ENCODE data around the gene CHRDL1. TPM values are rescaled to one million over a fixed set of nuclear protein-coding genes. Genes with fewer than 3 reads are reported as not detected.
"Not testable (repeated sequence)": the region's sequence is repeated elsewhere in the genome, so short reads cannot be mapped to it uniquely, and the experiment has no call there.

CHRDL1 gene
- total and polyA plus RNA-seq, 7 experiments from 2014 or later = 0.16 TPM; not detected in 6

GRCh38 chrX:110669572-110669971 lies 126.0 kb downstream of the CHRDL1 start:
- intact Hi-C loops (cut with micrococcal nuclease) = loop anchor here in 1 of 2 donors (5.0 kb wide), 1 partner anchor 217 kb away; no protein-coding TSS in a partner anchor
- ATAC-seq (no peak), DNase-seq (no peak)
- H3K4me3 Mint-ChIP-seq = no peak overlapping the region
- H3K36me3 Mint-ChIP-seq = no peaks in the 10 kb centered on the region
- Histone ChIP-seq H3K27me3 (ENCODE audit: control insufficient read depth in 2 of 2, insufficient read depth in 2 of 2, low read length in 2 of 2) (no peaks in the 10 kb centered on the region), H3K9me3 (ENCODE audit: control insufficient read depth in 2 of 3, low read length in 3 of 3) (no peaks in the 10 kb centered on the region), H3K4me1 (ENCODE audit: control insufficient read depth in 2 of 2, insufficient read depth in 2 of 2, low read length in 2 of 2) (no peaks in the 10 kb centered on the region), H3K27ac (ENCODE audit: low read depth, low read length) (no peak overlapping the region), H3K36me3 (ENCODE audit: control insufficient read depth in 2 of 3, insufficient read depth in 3 of 3, low read length in 3 of 3) (no peaks in the 10 kb centered on the region), H3K4me3 (ENCODE audit: low read length) (no peak overlapping the region)
- H3K27me3 Mint-ChIP-seq = no peaks in the 10 kb centered on the region
- ChIA-PET POLR2A (no interaction called here), CTCF (no interaction called here)
- no peaks in the 10 kb centered on the region for H3K4me1 Mint-ChIP-seq
- peaks cover 0 to 5% (median 0%) of the 10 kb centered on the region in 11 donors for H3K9me3 Mint-ChIP-seq
- H3K27ac Mint-ChIP-seq = no peak overlapping the region

GRCh38 chrX:110667706-110668105 lies 127.9 kb downstream of the CHRDL1 start:
- no peaks in the 10 kb centered on the region for H3K9me3 ChIP-seq (ENCODE audit: control insufficient read depth in 2 of 3, low read length in 3 of 3)
- intact Hi-C loops (cut with micrococcal nuclease) = loop anchor here in 1 of 2 donors (5.0 kb wide), 1 partner anchor 215 kb away; no protein-coding TSS in a partner anchor
- H3K27ac ChIP-seq (ENCODE audit: low read depth, low read length) = no peak overlapping the region
- ATAC-seq (no peak), DNase-seq (no peak)
- Mint-ChIP-seq H3K9me3 (peaks cover 0 to 5% (median 0%) of the 10 kb centered on the region in 11 donors), H3K27me3 (no peaks in the 10 kb centered on the region), H3K27ac (no peak overlapping the region), H3K4me3 (no peak overlapping the region), H3K36me3 (no peaks in the 10 kb centered on the region), H3K4me1 (no peaks in the 10 kb centered on the region)
- H3K4me1 ChIP-seq (ENCODE audit: control insufficient read depth in 2 of 2, insufficient read depth in 2 of 2, low read length in 2 of 2) = no peaks in the 10 kb centered on the region
- ChIA-PET POLR2A (no interaction called here), CTCF (no interaction called here)
- no peaks in the 10 kb centered on the region for H3K36me3 ChIP-seq (ENCODE audit: control insufficient read depth in 2 of 3, insufficient read depth in 3 of 3, low read length in 3 of 3)
- H3K27me3 ChIP-seq (ENCODE audit: control insufficient read depth in 2 of 2, insufficient read depth in 2 of 2, low read length in 2 of 2) = no peaks in the 10 kb centered on the region
- no peak overlapping the region for H3K4me3 ChIP-seq (ENCODE audit: low read length)

- no peak overlapping the region for H3K4me3 Mint-ChIP-seq
- H3K36me3 Mint-ChIP-seq = no peaks in the 10 kb centered on the region
- H3K27me3 ChIP-seq (ENCODE audit: control insufficient read depth in 2 of 2, insufficient read depth in 2 of 2, low read length in 2 of 2) = no peaks in the 10 kb centered on the region
- H3K4me1 ChIP-seq (ENCODE audit: control insufficient read depth in 2 of 2, insufficient read depth in 2 of 2, low read length in 2 of 2) = no peaks in the 10 kb centered on the region
- no peaks in the 10 kb centered on the region for H3K9me3 ChIP-seq (ENCODE audit: control insufficient read depth in 2 of 3, low read length in 3 of 3)
- intact Hi-C loops (cut with micrococcal nuclease) = loop anchor here in 1 of 2 donors (5.0 kb wide), 1 partner anchor 213 kb away; no protein-coding TSS in a partner anchor
- peak in 2 of 9 donors; percentile 6 to 18 for DNase-seq
- ChIA-PET CTCF (no interaction called here), POLR2A (no interaction called here)
- no peak for ATAC-seq
- no peaks in the 10 kb centered on the region for H3K27me3 Mint-ChIP-seq
- no peaks in the 10 kb centered on the region for H3K36me3 ChIP-seq (ENCODE audit: control insufficient read depth in 2 of 3, insufficient read depth in 3 of 3, low read length in 3 of 3)
- no peak overlapping the region for H3K4me3 ChIP-seq (ENCODE audit: low read length)
- no peaks in the 10 kb centered on the region for H3K9me3 Mint-ChIP-seq
- H3K4me1 Mint-ChIP-seq = no peaks in the 10 kb centered on the region
- H3K27ac ChIP-seq (ENCODE audit: low read depth, low read length) = no peak overlapping the region
- H3K27ac Mint-ChIP-seq = no peak overlapping the region
Observed at GRCh38 chrX:110665223-110666002, 130.2 kb downstream of the CHRDL1 start.

- Histone ChIP-seq H3K4me1 (ENCODE audit: control insufficient read depth in 2 of 2, insufficient read depth in 2 of 2, low read length in 2 of 2) (no peaks in the 10 kb centered on the region), H3K4me3 (ENCODE audit: low read length) (no peak overlapping the region), H3K36me3 (ENCODE audit: control insufficient read depth in 2 of 3, insufficient read depth in 3 of 3, low read length in 3 of 3) (no peaks in the 10 kb centered on the region), H3K27me3 (ENCODE audit: control insufficient read depth in 2 of 2, insufficient read depth in 2 of 2, low read length in 2 of 2) (no peaks in the 10 kb centered on the region), H3K27ac (ENCODE audit: low read depth, low read length) (no peak overlapping the region), H3K9me3 (ENCODE audit: control insufficient read depth in 2 of 3, low read length in 3 of 3) (no peaks in the 10 kb centered on the region)
- no peaks in the 10 kb centered on the region for H3K36me3 Mint-ChIP-seq
- ChIA-PET POLR2A (no interaction called here), CTCF (no interaction called here)
- no peak overlapping the region for H3K4me3 Mint-ChIP-seq
- H3K27me3 Mint-ChIP-seq = peaks cover 0 to 6% (median 0%) of the 10 kb centered on the region in 5 donors
- DNase-seq (no peak), ATAC-seq (no peak)
- H3K9me3 Mint-ChIP-seq = peaks cover 0 to 8% (median 0%) of the 10 kb centered on the region in 11 donors
- no peaks in the 10 kb centered on the region for H3K4me1 Mint-ChIP-seq
- no peak overlapping the region for H3K27ac Mint-ChIP-seq
- intact Hi-C loops (cut with micrococcal nuclease) = no loop called here
Observed at GRCh38 chrX:110657073-110657472, 138.5 kb downstream of the CHRDL1 start.

GRCh38 chrX:110654280-110654679 lies 141.3 kb downstream of the CHRDL1 start:
- peaks cover 0 to 13% (median 2%) of the 10 kb centered on the region in 11 donors for H3K9me3 Mint-ChIP-seq
- intact Hi-C loops (cut with micrococcal nuclease); H3K36me3 Mint-ChIP-seq: not testable (repeated sequence)

GRCh38 chrX:110646386-110646785 lies 149.2 kb downstream of the CHRDL1 start:
- intact Hi-C loops (cut with micrococcal nuclease) = no loop called here
- Histone ChIP-seq H3K9me3 (ENCODE audit: control insufficient read depth in 2 of 3, low read length in 3 of 3) (no peaks in the 10 kb centered on the region), H3K4me3 (ENCODE audit: low read length) (no peak overlapping the region), H3K36me3 (ENCODE audit: control insufficient read depth in 2 of 3, insufficient read depth in 3 of 3, low read length in 3 of 3) (no peaks in the 10 kb centered on the region), H3K27ac (ENCODE audit: low read depth, low read length) (no peak overlapping the region), H3K27me3 (ENCODE audit: control insufficient read depth in 2 of 2, insufficient read depth in 2 of 2, low read length in 2 of 2) (no peaks in the 10 kb centered on the region), H3K4me1 (ENCODE audit: control insufficient read depth in 2 of 2, insufficient read depth in 2 of 2, low read length in 2 of 2) (no peaks in the 10 kb centered on the region)
- no peaks in the 10 kb centered on the region for H3K27me3 Mint-ChIP-seq
- no peaks in the 10 kb centered on the region for H3K36me3 Mint-ChIP-seq
- DNase-seq (no peak), ATAC-seq (no peak)
- peaks cover 0 to 6% (median 2%) of the 10 kb centered on the region in 11 donors for H3K9me3 Mint-ChIP-seq
- POLR2A ChIA-PET = no interaction called here
- no peak overlapping the region for H3K4me3 Mint-ChIP-seq
- no peaks in the 10 kb centered on the region for H3K4me1 Mint-ChIP-seq
- CTCF ChIA-PET = no interaction called here
- H3K27ac Mint-ChIP-seq = no peak overlapping the region

More at GRCh38 chrX:110654280-110654679, 141.3 kb downstream of the CHRDL1 start:
- H3K4me3 ChIP-seq (ENCODE audit: low read length); ATAC-seq; H3K27ac Mint-ChIP-seq; H3K27ac ChIP-seq (ENCODE audit: low read depth, low read length); H3K4me3 Mint-ChIP-seq; H3K27me3 ChIP-seq (ENCODE audit: control insufficient read depth in 2 of 2, insufficient read depth in 2 of 2, low read length in 2 of 2); DNase-seq; H3K4me1 ChIP-seq (ENCODE audit: control insufficient read depth in 2 of 2, insufficient read depth in 2 of 2, low read length in 2 of 2); H3K27me3 Mint-ChIP-seq; H3K9me3 ChIP-seq (ENCODE audit: control insufficient read depth in 2 of 3, low read length in 3 of 3); H3K36me3 ChIP-seq (ENCODE audit: control insufficient read depth in 2 of 3, insufficient read depth in 3 of 3, low read length in 3 of 3); POLR2A ChIA-PET; H3K4me1 Mint-ChIP-seq: not testable (repeated sequence)
- CTCF ChIA-PET = interaction anchor here (0.6 kb wide), 1 partner anchor 245 kb away, joined by 3 read pairs; no protein-coding TSS in a partner anchor
